HL-60 (cell line): ENCODE measurements around the gene HOMEZ.

Experiments
- CTCF ChIP-seq: IDR thresholded peaks from one replicate; pipeline ENCODE4 v1.5.1; 2011; ENCODE audit warnings: low read length, control low read depth, inconsistent platforms; ENCODE audit not compliant: insufficient read depth
- GABPA ChIP-seq: IDR thresholded peaks from 2 replicates; pipeline ENCODE4 v1.6.1; 2012; ENCODE audit warnings: low read depth
- SPI1 ChIP-seq: IDR thresholded peaks from 2 replicates; pipeline ENCODE4 v1.6.1; 2012; ENCODE audit warnings: low read depth, mild to moderate bottlenecking, borderline replicate concordance

- no peak for TF ChIP-seq CTCF
- TF ChIP-seq GABPA, result no peak
- TF ChIP-seq SPI1, result no peak
Observed at GRCh38 chr14:23299211-23299957, 13.5 kb upstream of the HOMEZ start.
